ENCODE data around the gene PHLDA2.
A peak's percentile ranks its signal among the peaks of the same experiment; 100 is the strongest.

The PHLDA2 gene

GRCh38 chr11:2913019-2913431, 16.2 kb downstream of the PHLDA2 start:
- no peak overlapping the region for H3K27ac ChIP-seq (ENCODE audit: low read length)
- no peaks in the 10 kb centered on the region for H3K79me2 ChIP-seq (ENCODE audit: insufficient read depth, low read length)
- H3K9ac ChIP-seq (ENCODE audit: low read depth, low read length), result no peak overlapping the region
- no peak overlapping the region for H3K4me2 ChIP-seq (ENCODE audit: insufficient read depth, low read length)
- no peaks in the 10 kb centered on the region for H3K9me3 ChIP-seq (ENCODE audit: insufficient read depth, low read length, severe bottlenecking)
- DNase-seq (no peak), ATAC-seq (ENCODE audit: insufficient read depth, low read depth) (no peak)
- peaks cover 13% of the 10 kb centered on the region for H4K20me1 ChIP-seq (ENCODE audit: insufficient read depth, low read length)
- TF ChIP-seq CTCF (IDR thresholded peaks at IDR 0.05; ENCODE audit: borderline replicate concordance, extremely low read depth, low read length, poor library complexity, severe bottlenecking) (no peak), EZH2 (IDR thresholded peaks at IDR 0.05; ENCODE audit: borderline replicate concordance, low read depth, low read length, severe bottlenecking) (no peak)
- H3K36me3 ChIP-seq (ENCODE audit: insufficient read depth, low read length), result no peaks in the 10 kb centered on the region
- no peaks in the 10 kb centered on the region for H3K4me1 ChIP-seq (ENCODE audit: insufficient read depth, low read length)
- no peak overlapping the region for H3K4me3 ChIP-seq (ENCODE audit: low read depth in 1 of 2, low read length in 2 of 2)
- H3K27me3 ChIP-seq (ENCODE audit: insufficient read depth, low read length, poor library complexity), result no peaks in the 10 kb centered on the region
- H2AFZ ChIP-seq (ENCODE audit: low read depth, low read length), result no peak overlapping the region

- Histone ChIP-seq H3K4me3 (ENCODE audit: low read depth in 1 of 2, low read length in 2 of 2) (no peak overlapping the region), H3K27me3 (ENCODE audit: insufficient read depth, low read length, poor library complexity) (no peaks in the 10 kb centered on the region), H3K36me3 (ENCODE audit: insufficient read depth, low read length) (no peaks in the 10 kb centered on the region), H4K20me1 (ENCODE audit: insufficient read depth, low read length) (peaks cover 13% of the 10 kb centered on the region), H3K9ac (ENCODE audit: low read depth, low read length) (no peak overlapping the region), H2AFZ (ENCODE audit: low read depth, low read length) (no peak overlapping the region), H3K4me2 (ENCODE audit: insufficient read depth, low read length) (no peak overlapping the region), H3K79me2 (ENCODE audit: insufficient read depth, low read length) (no peaks in the 10 kb centered on the region), H3K27ac (ENCODE audit: low read length) (no peak overlapping the region), H3K9me3 (ENCODE audit: insufficient read depth, low read length, severe bottlenecking) (no peaks in the 10 kb centered on the region), H3K4me1 (ENCODE audit: insufficient read depth, low read length) (no peaks in the 10 kb centered on the region)
- no peak for TF ChIP-seq CTCF (IDR thresholded peaks at IDR 0.05; ENCODE audit: borderline replicate concordance, extremely low read depth, low read length, poor library complexity, severe bottlenecking)
- no peak for TF ChIP-seq EZH2 (IDR thresholded peaks at IDR 0.05; ENCODE audit: borderline replicate concordance, low read depth, low read length, severe bottlenecking)
- ATAC-seq (ENCODE audit: insufficient read depth, low read depth) (peak; percentile 44; the same call in 2 of the 3 replicates), DNase-seq (no peak)
These were observed 16.7 kb downstream of the PHLDA2 start for GRCh38 chr11:2912498-2912897.

GRCh38 chr11:2911785-2912391, 17.3 kb downstream of the PHLDA2 start:
- Histone ChIP-seq H3K36me3 (ENCODE audit: insufficient read depth, low read length) (no peaks in the 10 kb centered on the region), H3K4me1 (ENCODE audit: insufficient read depth, low read length) (no peaks in the 10 kb centered on the region), H3K27me3 (ENCODE audit: insufficient read depth, low read length, poor library complexity) (no peaks in the 10 kb centered on the region), H3K4me2 (ENCODE audit: insufficient read depth, low read length) (no peak overlapping the region), H4K20me1 (ENCODE audit: insufficient read depth, low read length) (peaks cover 13% of the 10 kb centered on the region), H3K79me2 (ENCODE audit: insufficient read depth, low read length) (no peaks in the 10 kb centered on the region), H2AFZ (ENCODE audit: low read depth, low read length) (no peak overlapping the region), H3K9me3 (ENCODE audit: insufficient read depth, low read length, severe bottlenecking) (no peaks in the 10 kb centered on the region), H3K9ac (ENCODE audit: low read depth, low read length) (no peak overlapping the region), H3K27ac (ENCODE audit: low read length) (no peak overlapping the region), H3K4me3 (ENCODE audit: low read depth in 1 of 2, low read length in 2 of 2) (no peak overlapping the region)
- TF ChIP-seq CTCF (IDR thresholded peaks at IDR 0.05; ENCODE audit: borderline replicate concordance, extremely low read depth, low read length, poor library complexity, severe bottlenecking) (no peak), EZH2 (IDR thresholded peaks at IDR 0.05; ENCODE audit: borderline replicate concordance, low read depth, low read length, severe bottlenecking) (no peak)
- DNase-seq (no peak), ATAC-seq (ENCODE audit: insufficient read depth, low read depth) (no peak)

All from DND-41 (cell line).